ENCODE results near the gene DTNBP1.
"Not testable (repeated sequence)": the region's sequence is repeated elsewhere in the genome, so short reads cannot be mapped to it uniquely, and the experiment has no call there.

DTNBP1 gene

DNA sequence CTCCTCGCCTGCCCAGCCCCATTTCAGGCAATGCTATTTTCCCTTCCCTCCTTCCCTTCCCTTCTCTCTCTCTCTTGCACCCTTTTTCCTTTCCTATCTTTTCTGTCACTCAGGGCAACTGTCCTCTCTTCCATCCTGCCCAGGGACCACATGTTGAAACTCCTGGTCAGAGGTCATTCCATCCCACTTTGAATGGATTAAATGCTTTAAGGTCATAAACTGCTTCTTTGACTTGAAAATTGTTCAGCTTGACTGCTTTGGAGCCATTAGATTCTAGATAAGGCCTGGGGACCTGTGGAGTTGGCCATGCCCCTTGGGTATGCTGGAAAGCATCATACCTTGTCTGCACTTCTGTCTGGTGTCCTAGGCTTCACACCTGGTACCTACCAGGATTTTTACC lies 106.1 kb downstream of the DTNBP1 start:
- no peak for DNase-seq (ENCODE audit: low spot score)

DNA sequence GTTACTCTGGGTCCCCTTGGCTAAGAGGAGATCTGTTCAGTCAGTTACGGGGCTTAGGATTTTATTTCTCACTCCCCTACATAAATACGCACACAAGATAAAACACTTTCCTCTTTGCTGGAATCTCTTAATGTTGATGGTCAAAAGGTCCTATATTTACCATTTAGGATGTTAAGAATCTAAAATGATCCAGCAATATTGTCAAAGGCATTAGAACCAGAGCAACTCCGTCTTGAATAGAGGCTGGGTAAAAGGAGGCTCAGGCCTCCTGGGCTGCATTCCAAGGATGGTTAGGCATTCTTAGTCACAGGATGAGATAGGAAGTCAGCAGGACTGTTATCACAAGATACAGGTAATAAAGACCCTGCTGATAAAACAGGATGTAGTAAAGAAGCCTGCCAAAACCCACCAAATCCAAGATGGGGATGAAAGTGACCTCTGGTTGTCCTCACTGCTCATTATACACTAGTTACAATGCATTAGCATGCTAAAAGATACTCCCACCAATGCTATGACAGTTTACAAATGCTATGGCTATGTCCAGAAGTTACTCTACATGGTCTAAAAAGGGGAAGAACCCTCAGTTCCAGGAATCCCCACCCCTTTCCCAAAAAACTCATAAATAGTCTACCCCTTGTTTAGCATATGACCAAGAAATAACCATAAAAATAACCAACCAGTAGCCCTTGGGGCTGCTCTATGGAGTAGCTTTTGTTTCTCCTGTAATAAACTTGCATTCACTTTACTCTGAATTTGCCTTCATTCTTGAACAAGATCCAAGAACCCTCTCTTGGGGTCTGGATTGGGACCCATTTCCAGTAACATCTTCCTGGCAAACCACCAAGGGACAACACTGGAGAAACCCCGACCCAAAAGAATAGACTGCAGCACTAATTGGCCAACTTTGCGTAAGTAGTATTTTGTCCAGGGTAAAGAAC lies 107.5 kb downstream of the DTNBP1 start:
- DNase-seq (ENCODE audit: low spot score): no peak

DNA sequence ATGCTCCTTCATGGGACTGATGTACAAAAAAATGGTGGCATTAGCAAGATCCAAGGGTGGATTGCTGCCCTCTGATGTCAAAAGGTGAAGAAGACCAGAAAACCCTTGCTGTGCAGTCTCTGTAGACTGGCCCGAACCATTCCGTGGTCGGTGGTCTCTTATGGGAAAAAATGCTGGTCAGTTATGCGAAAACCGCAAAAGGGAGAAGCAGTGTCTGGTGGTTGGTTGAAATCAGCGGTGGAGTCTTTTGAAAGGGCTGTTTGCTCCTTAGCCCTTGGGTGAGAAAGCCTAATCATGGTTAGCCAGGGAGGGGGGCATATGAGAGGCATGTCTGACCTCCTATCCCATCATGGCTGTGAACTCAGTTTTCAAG lies 108.1 kb downstream of the DTNBP1 start:
- no peak for DNase-seq (ENCODE audit: low spot score)

DNA sequence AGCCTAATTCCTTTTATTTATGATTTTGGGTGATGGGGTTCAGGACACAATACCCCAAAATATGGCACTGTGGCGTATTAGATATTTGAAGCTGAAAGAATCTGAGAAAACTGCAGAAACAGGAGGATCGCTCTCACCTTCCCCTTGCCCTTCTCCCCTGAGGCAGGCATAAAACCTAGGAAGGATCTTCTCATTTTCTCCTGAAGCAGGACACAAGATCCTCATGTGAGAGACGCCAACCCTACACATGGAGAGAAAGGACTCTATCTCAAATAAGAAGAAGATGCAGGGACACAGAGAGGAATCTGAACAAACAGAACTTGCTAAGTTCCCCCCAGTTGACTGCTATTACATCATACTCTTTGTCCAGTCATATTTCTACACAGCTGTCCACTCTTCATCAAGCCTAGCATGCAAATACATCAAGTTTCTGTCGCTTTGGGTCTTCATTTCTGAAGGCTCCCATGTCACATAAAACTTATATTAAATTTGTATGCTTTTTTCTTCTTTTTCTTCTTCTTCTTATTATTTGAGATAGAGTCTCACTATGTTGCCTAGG lies 109.0 kb downstream of the DTNBP1 start:
- no peak for DNase-seq (ENCODE audit: low spot score)

DNA sequence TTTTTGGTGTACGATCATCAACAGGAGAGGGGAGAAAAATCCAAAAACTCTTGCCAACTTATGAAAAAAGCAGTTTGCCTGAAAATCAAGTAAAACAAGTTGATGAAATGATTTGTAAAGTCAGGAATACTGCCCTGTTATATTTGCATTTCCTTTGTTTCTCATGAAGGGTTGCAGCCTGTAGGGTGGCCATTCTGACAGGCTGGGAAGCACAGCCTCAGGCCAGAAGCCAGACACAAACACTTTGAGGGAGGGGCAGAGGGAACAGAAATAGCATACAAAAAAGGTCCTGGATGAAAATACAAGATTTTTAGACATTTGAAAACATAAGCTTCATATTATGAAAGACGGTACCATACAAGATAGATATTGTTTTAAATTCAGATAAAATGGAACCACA lies 109.8 kb downstream of the DTNBP1 start:
- DNase-seq (ENCODE audit: low spot score): no peak

DNA sequence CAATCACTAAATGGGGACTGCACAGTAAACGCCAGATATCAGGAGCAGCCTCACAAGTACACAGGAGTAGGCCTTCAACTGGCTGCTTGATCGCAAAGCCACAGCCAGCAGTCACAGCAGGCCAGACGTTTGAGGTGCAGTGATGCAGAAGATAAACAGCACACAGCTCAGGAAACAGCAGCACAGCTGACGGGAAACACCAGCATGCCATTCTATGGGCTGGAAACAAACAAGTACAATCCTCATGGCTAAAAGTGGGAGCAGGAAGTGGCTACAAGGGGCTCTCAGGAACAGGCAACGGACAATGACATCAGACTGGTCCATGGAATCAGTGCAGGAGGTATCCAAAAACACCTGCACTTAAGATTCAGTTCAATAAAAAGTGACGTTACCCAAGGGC lies 111.0 kb downstream of the DTNBP1 start:
- DNase-seq (ENCODE audit: low spot score): no peak

DNA sequence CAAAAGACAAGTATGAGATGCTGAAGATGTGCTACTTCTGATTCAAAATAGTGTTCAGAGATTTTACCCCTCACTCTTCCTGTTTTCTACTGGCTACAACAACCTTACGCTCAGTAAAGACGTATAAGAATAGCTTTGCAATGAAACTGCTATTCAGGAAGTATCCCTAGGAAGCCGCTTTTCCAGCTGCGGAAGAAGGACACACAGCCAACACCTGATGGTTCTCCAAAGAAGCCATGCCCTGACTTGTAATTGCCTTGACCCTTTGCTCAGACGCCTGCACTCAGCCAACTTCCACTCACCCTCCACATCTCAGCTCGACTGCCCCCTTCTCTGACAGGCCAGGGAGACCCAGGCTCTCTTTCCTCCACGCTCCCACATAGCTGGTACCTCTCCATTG lies 111.6 kb downstream of the DTNBP1 start:
- no peak for DNase-seq (ENCODE audit: low spot score)

DNA sequence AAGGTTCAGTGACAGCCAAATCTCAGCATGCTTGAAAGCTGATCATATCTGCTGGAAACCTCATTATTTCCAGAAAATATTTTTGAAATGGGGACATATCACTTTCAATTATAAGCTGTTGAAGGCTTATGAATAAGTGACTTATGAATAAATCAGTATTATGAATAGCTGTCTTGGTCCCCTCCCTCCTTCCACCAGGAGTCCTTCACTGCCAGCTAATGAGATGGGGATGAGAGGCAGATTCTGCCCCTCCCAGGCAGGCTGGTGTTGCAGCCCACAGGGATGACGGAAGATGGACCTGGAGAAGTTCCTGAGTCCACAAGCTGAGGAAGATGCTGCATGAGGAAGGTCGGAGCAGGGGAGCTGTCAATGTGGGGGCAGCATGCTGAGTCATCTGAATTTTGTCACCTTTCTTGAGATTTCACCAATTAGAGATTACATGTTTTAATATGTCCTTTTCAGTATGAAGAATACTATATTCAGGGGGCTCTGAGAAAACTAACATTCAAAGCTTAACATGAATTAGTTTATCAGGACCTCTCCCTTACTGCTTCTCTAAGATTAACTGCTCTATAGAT lies 112.2 kb downstream of the DTNBP1 start:
- DNase-seq (ENCODE audit: low spot score): no peak

DNA sequence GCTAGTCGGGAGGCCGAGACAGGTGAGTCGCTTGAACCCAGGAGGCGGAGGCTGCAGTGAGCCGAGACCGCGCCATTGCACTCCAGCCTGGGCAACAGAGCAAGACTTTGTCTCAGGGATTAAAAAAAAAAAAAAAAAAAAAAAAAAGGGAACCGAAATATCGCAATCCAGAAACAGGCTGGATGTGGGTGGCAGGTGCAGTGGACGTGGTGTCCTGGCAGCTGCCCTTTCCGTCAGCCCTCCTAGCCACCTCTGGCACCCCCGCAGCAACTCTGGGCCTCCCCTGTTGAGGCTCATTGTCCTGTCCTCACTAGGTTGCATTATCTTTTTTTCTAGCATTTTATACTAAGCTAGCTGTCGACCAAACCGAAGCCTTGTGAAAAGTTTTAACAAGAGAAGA lies 113.5 kb downstream of the DTNBP1 start:
- DNase-seq (ENCODE audit: low spot score): no peak

DNA sequence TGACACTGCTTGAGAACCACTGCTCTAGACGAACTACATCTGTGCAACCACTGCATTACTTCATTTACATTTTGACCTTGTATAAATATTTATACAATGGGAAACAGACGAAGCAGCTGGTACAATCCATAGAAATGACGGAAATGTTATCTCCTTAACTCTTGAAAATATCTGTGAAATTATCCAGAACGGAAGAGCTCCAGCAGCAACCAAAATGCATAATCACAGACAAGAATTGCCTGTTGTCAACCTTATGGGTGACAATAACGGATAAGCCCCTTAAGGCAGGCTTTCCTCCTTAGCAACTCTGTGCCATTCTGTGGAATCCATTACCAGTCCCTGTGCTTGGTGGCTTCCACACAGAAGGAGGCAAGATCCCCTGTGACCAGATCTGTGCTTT lies 115.4 kb downstream of the DTNBP1 start:
- no peak for DNase-seq (ENCODE audit: low spot score)

DNA sequence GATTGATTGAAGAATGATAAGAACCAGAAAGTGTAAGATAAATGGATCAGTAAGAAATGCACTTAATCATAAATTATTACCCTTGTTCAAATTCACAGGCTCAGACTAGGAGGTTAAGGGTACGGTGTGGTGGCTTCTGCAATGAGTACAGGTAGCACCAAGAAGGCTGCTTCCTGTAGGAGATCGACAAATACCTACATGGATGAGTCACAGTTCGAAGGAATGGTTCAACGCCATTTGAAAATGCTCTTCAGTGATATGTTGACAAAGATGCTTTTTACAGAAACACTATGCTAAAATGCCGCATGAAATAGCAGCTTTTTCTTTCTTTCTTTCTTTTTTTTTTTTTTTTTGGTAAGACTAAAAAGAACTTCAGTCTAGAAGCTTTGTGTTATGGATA lies 116.2 kb downstream of the DTNBP1 start:
- DNase-seq (ENCODE audit: low spot score): no peak

DNA sequence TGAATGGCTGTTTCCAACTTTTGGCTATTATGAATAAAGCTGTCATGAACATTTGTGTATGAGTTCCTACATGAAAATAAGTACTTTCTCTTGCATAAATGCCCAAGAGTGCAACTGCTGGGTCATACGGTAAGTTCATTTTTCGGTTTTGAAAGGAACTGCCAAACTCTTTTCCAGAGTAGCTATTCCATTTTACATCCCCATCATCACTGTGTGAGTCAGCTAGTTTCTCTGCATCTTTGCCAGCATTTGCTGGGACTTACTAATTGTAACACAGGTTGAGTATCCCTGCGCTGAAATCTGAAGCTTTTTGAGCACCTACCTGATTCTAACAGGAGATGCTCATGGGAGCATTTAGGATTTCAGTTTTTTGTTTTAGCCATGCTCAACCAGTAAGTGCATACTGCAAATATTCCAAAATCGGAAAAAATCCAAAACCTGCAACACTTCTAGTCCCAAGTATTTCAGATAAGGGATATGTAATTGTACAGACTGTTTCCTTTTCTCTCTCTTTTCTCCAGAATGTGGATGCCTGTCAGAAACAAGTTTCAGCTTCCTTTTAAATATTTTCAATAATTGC lies 118.4 kb downstream of the DTNBP1 start:
- no peak for DNase-seq (ENCODE audit: low spot score)

DNA sequence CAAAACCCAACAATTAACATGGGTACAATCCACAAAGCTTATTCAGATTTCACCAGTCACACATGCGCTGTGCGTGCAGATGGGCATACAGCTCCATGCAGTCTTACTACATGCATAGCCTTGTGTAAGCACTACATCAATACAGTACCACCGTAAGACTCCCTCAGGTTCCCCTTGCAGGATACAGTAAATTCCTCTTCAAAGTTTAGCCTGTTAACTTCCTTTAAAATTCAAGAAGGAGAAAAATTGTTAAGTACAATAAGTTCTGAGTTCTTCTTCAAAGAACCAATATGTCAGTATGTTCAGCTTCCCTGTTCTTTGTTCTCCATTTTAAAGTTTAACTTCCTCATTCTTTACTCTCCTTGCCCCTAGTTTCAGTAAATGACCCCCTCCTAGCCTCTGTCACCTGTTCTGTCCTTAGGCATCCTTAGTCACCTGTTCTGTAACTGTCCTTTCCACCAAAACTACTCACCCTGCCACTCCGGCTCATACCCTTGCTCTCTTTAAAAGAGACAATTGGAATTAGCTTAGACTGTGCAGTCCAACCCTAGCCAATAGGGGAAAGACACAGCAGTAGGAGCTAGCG lies 119.4 kb downstream of the DTNBP1 start:
- not testable (repeated sequence) for DNase-seq (ENCODE audit: low spot score)

DNA sequence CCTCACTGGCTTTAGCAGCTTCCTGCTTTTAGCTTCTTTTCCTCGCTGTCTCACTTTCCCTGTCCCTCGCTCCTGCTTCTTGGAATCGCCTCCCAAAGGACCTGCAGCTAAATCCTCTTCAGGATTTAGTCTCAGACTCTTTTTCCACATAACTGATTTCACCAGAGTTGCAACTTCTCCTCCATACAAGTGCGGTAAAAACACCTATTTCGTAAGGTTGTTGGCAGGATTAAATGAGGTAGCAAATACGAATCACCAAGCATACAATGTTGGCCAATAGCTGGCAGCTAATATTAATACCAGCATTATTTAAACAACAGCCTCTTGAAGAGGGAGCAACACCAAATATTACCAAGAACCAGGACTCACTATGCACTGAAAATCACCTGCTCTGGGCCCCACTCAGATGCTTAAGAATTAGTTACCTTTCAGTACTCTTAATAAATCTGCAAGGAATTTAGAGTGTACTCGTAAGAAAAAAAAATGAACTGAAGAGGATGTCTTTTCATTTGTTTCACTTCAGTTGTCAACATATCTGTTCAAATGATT lies 123.0 kb downstream of the DTNBP1 start:
- DNase-seq (ENCODE audit: low spot score): no peak

DNA sequence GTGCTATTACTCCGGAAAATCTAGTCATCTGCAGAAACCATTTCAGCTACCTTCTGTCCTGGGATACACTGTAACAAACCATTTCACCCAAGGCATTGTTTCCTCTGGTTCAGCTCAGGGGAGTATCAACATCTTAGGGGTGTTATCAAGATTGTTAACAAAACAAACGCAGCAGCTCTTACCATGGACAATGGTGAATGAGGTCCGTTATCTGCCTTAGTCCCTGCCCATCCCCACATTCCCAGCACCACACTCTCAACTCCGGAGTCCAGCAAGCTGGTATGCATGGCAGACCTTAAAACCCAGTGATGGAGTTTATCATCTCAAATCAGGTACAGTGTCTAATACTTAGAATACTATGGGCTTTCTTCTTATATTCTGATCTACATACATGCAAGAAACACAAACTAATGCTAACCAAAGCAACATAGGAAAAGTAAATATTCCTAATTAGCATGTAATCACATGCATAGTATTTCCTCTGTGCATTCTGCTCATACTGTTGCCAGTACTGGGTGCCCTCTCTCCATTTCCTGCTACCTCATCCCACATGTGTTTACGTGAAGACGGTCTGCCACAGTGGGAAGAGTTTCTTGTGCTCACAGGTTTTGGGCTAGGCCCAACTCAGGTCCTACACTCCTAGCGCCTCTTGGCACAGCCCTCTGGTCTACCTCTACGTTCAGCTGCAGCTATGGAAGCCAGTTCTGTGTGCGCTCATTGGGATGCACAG lies 123.9 kb downstream of the DTNBP1 start:
- no peak for DNase-seq (ENCODE audit: low spot score)

DNA sequence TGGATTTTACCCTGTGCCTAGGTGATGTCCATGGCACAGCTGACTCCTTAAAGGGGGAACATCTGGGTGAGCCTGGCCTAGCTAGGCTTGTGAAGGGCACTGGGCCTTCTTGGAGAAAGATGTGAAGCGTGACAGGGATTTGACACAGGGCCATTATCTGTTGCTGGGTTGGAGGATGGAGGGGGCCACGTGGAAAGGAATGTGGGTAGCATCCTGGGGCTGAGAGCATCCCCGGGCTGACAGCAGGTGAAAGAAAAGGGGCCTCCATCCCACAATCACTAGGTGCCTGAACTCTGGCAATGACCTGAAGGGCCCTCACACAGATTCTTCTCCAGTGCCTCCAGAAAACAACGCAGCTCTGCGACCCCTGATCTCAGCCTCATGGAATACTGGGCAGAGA lies 124.7 kb downstream of the DTNBP1 start:
- no peak for DNase-seq (ENCODE audit: low spot score)

DNA sequence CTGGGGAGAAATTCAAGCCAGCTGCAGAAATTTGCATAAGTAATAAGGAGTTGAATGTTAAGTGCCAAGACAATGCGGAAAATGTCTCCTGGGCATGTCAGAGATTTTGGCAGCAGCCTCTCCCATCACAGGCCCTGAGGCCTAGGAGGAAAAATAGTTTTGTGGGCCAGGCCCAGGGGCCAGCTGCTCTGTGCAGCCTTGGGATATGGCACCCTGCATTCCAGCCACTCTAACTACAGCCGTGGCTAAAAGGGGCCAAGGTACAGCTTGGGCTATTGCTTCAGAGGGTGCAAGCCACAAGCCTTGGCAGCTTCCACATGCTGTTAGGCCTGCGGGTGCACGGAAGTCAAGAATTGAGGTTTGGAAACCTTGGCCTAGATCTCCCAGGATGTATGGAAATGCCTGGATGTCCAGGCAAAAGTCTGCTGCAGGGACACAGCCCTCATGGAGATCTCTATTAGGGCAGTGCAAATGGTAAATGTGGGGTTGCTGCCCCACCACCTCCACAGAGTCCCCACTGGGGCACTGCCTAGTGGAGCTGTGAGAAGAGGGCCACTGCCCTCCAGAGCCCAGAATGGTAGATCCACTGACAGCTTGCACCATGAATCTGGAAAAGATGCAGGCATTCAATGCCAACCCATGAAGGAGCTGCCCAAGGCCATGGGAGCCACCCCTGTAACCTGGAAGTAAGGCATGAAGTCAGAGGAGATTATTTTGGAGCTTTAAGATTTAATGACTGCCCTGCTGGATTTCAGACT lies 126.5 kb downstream of the DTNBP1 start:
- no peak for DNase-seq (ENCODE audit: low spot score)

DNA sequence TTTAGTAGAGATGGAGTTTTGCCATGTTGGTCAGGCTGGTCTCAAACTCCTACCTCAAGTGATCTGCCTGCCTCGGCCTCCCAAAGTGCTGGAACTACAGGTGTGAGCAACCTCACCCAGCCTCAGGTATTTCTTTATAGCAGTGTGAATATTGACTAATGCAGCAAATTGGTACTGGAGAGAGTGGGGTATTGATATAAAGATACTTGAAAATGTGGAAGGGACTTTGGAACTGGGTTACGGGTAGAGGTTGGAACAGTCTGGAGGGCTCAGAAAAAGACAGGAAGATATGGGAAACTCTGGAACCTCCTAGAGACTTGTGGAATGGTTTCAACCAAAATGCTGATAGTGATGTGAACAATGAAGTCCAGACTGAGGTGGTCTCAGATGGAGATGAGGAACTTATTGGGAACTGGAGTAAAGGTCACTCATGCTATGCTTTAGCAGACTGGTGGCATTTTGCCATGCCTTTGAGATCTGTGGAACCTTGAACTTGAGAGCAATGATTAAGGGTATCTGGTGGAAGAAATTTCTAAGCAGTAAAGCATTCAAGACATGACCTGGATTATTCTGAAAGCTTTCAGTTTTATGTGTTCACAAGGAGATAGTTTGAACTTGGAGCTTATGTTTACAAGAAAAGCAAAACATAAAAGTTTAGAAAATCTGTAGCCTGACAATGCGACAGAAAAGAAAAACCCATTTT lies 127.2 kb downstream of the DTNBP1 start:
- no peak for DNase-seq (ENCODE audit: low spot score)

DNA sequence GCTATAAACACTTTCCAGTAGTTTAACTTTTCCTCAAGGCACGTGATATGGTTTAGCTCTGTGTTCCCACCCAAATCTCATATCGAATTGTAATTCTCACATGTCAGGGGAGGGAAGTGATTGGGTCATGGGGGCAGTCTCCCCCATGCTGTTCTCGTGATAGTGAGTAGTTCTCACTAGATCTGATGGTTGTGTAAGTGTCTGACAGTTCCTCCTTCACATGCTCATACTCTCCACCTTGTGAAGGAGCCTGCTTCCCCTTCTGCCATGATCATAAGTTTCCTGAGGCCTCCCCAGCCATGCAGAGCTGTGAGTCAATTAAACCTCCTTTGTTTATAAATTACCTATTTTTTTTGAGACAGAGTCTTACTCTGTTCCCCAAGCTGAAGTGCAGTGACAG lies 127.9 kb downstream of the DTNBP1 start:
- DNase-seq (ENCODE audit: low spot score): no peak

DNA sequence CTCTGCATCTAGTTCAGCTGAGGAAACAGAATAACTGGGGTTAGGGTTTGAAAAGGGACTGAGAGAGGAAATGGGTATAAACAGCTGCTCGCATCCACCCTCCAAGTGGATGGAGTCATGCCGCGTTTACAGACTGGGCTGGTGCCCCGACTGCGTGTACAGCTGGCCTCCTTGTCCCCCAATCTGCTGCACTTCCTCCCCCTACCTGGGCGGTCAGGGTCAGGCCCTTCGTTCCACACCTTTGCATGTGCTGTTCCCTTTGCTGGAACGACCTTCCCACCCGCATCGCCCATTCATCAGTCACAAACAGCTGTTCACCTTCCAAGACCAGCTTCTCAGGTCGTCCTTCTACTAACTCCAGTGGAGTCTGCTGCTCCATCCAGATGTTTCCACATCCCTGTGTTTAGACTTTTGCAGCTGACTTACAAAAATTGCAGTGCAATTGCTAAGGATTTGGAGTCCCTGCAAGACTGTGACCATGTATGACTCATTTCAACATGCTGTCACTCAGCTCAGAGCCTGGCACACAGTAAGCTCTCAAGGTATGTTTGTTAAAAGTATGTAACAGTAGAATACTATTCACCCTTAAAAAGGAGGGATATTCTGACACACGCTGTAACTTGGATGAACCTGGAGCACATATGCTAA lies 129.3 kb downstream of the DTNBP1 start:
- DNase-seq (ENCODE audit: low spot score): no peak
